ENCODE measurements around the gene ATP5F1D.

GRCh38 chr19:1292419-1293151 is 51.0 kb downstream of the ATP5F1D start:
- no peak for TF ChIP-seq CTCF (conservative IDR thresholded peaks at IDR 0.05; ENCODE audit: low read depth, low read length)
- no peak for TF ChIP-seq EZH2 (IDR thresholded peaks at IDR 0.05; ENCODE audit: low read length, unreplicated experiment)
- TF ChIP-seq EZH2phosphoT487 (IDR thresholded peaks at IDR 0.05; ENCODE audit: borderline replicate concordance, low read length), result no peak

All from PC-3 (cell line).